Measurements from ENCODE around the gene SLC6A9.

SLC6A9 gene

DNA sequence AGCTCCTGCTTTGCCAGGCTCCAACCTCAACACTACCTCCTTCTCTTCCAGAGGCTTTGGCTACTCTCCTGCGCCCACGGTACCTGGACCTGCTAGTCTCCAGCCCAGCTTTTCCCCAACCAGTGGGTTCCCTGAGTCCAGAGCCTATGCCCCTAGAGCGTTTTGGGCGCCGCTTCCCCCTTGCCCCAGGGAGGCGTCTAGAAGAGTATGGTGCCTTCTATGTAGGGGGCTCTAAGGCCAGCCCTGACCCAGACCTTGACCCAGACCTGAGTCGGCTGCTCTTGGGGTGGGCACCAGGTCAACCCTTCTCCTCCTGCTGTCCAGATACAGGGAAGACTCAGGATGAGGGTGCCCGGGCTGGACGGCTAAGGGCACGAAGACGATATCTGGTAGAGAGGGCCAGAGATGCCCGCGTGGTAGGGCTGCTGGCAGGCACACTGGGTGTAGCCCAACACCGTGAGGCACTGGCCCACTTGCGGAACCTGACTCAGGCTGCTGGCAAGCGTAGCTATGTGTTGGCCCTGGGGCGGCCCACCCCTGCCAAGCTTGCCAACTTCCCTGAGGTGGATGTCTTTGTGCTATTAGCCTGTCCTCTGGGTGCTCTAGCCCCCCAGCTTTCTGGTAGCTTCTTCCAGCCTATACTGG lies 59.8 kb downstream of the SLC6A9 start:
- Histone ChIP-seq H3K27me3 (replicated peaks) (no peaks in the 10 kb centered on the region), H3K36me3 (replicated peaks) (peaks cover 4% of the 10 kb centered on the region), H3K4me3 (ENCODE audit: low read depth, low read length) (no peak overlapping the region), H3K27ac (no peak overlapping the region)
- in situ Hi-C loops (cut with HindIII; ENCODE audit: low pct_ligation_motif_present, low sequenced_read_pairs), result no loop called here
- DNase-seq, result no peak
- TF ChIP-seq, protein P1, sequence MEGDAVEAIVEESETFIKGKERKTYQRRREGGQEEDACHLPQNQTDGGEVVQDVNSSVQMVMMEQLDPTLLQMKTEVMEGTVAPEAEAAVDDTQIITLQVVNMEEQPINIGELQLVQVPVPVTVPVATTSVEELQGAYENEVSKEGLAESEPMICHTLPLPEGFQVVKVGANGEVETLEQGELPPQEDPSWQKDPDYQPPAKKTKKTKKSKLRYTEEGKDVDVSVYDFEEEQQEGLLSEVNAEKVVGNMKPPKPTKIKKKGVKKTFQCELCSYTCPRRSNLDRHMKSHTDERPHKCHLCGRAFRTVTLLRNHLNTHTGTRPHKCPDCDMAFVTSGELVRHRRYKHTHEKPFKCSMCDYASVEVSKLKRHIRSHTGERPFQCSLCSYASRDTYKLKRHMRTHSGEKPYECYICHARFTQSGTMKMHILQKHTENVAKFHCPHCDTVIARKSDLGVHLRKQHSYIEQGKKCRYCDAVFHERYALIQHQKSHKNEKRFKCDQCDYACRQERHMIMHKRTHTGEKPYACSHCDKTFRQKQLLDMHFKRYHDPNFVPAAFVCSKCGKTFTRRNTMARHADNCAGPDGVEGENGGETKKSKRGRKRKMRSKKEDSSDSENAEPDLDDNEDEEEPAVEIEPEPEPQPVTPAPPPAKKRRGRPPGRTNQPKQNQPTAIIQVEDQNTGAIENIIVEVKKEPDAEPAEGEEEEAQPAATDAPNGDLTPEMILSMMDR (IDR thresholded peaks at IDR 0.05; ENCODE audit: low read depth, low read length, missing control alignments), result no peak

DNA sequence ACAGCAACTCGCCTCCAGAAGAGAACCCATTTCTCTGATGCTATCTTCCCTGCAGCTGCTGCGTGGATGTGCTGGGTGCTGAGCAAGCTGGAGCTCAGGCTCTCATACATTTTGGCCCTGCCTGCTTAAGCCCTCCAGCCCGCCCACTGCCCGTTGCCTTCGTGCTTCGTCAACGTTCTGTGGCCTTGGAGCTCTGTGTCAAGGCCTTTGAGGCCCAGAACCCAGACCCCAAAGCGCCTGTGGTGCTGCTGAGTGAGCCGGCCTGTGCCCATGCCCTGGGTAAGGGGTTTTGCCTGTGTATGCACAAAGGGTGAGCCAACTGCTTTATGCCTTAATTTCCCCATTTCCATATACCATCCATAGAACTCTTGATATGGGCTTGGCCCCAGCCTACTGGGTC lies 60.4 kb downstream of the SLC6A9 start:
- TF ChIP-seq, protein P1 (IDR thresholded peaks at IDR 0.05; ENCODE audit: low read depth, low read length, missing control alignments), result no peak
- no peak for DNase-seq
- Histone ChIP-seq H3K36me3 (replicated peaks) (peaks cover 2% of the 10 kb centered on the region), H3K4me3 (ENCODE audit: low read depth, low read length) (peak overlapping the region; percentile 95), H3K27ac (no peak overlapping the region), H3K27me3 (replicated peaks) (no peaks in the 10 kb centered on the region)
- in situ Hi-C loops (cut with HindIII; ENCODE audit: low pct_ligation_motif_present, low sequenced_read_pairs), result no loop called here

DNA sequence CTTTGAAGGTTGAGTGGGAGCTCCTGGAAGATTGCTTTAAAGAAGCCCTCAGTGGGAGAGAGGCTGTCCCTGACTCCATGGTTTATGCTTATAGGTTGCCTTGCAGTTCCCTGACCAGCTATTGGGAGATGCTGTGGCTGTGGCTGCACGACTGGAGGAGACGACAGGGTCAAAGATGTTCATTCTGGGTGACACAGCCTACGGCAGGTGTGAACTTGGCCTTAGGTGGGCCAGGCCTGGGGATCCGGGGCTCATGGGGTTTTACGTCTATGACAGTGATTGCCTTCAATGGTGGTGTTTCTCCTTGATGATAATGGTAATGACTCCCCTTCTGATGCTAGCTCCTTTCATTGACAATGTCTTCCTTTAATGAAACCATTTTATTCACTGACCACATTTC lies 60.8 kb downstream of the SLC6A9 start:
- Histone ChIP-seq H3K36me3 (replicated peaks) (peaks cover 2% of the 10 kb centered on the region), H3K27me3 (replicated peaks) (no peaks in the 10 kb centered on the region), H3K27ac (no peak overlapping the region), H3K4me3 (ENCODE audit: low read depth, low read length) (peak overlapping the region; percentile 95)
- DNase-seq, result no peak
- in situ Hi-C loops (cut with HindIII; ENCODE audit: low pct_ligation_motif_present, low sequenced_read_pairs), result no loop called here
- TF ChIP-seq, protein P1 (IDR thresholded peaks at IDR 0.05; ENCODE audit: low read depth, low read length, missing control alignments), result no peak

DNA sequence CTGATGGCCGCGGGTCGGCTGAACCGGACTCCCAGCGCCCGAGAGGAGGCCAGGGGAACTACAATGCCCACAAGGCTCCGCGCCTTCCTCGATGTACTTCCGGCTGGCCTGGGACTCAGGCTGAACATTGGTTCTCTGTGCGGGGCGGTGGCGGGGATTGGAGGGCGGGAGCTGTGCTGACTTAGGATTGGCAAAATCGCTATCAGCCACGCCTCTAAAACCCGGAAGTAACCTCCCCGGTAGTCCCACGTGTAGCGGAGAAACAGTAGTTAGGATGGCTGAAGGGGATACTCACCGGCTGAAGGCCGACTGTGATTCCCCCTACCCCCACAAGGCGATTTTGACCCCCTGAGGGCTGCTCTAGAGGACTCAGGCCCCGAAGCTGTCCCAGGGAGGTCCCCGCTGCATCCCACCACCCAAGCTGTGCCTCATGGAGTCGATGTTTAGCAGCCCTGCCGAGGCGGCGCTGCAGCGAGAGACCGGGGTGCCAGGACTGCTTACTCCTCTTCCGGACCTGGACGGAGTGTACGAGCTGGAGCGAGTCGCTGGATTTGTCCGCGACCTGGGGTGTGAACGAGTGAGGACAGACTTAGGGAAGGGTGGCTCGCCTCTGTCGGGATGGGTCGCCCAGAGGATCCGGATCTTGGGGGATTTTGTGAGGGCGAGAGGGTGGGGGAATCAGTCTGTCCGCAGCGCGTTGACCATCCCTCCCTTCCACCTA lies 61.4 kb downstream of the SLC6A9 start, which contains the start of gene DPH2:
Gene DPH2, plus strand, starts transcription at position 265 of the 721 bp plus-strand sequence. Its CDS starts 166 bp downstream, at position 431.
- peaks cover 2% of the 10 kb centered on the region for H3K36me3 ChIP-seq (replicated peaks)

GRCh38 chr1:43969416-43969745 lies 61.9 kb downstream of the SLC6A9 start:
- TF ChIP-seq, protein P1 (IDR thresholded peaks at IDR 0.05; ENCODE audit: low read depth, low read length, missing control alignments), result no peak
- peak overlapping the region; percentile 39 for H3K4me3 ChIP-seq (ENCODE audit: low read depth, low read length)
- DNase-seq, result no peak
- in situ Hi-C loops (cut with HindIII; ENCODE audit: low pct_ligation_motif_present, low sequenced_read_pairs), result no loop called here
- H3K27ac ChIP-seq, result no peak overlapping the region
- H3K27me3 ChIP-seq (replicated peaks), result no peaks in the 10 kb centered on the region
- peaks cover 2% of the 10 kb centered on the region for H3K36me3 ChIP-seq (replicated peaks)

More for the DNA sequence above, 61.4 kb downstream of the SLC6A9 start, which contains the start of gene DPH2:
- H3K4me3 ChIP-seq (ENCODE audit: low read depth, low read length), result peak within 1 kb of the TSS; percentile 95
- no peaks in the 10 kb centered on the region for H3K27me3 ChIP-seq (replicated peaks)
- TF ChIP-seq, protein P1 (IDR thresholded peaks at IDR 0.05; ENCODE audit: low read depth, low read length, missing control alignments), result peak; percentile 32
- DNase-seq, result peak; percentile 99
- in situ Hi-C loops (cut with HindIII; ENCODE audit: low pct_ligation_motif_present, low sequenced_read_pairs), result no loop called here
- H3K27ac ChIP-seq, result no peak within 1 kb of the TSS

Measured in brain microvascular endothelial cell (primary cell).